GM19035 (cell line): Measurements from ENCODE around the gene CCL19.

Experiments used
- ATAC-seq: cut with Tn5 transposase; IDR thresholded peaks from one replicate; pipeline ENCODE4 v1.9.1; 2021; ENCODE audit not compliant: unreplicated experiment

The CCL19 gene

DNA sequence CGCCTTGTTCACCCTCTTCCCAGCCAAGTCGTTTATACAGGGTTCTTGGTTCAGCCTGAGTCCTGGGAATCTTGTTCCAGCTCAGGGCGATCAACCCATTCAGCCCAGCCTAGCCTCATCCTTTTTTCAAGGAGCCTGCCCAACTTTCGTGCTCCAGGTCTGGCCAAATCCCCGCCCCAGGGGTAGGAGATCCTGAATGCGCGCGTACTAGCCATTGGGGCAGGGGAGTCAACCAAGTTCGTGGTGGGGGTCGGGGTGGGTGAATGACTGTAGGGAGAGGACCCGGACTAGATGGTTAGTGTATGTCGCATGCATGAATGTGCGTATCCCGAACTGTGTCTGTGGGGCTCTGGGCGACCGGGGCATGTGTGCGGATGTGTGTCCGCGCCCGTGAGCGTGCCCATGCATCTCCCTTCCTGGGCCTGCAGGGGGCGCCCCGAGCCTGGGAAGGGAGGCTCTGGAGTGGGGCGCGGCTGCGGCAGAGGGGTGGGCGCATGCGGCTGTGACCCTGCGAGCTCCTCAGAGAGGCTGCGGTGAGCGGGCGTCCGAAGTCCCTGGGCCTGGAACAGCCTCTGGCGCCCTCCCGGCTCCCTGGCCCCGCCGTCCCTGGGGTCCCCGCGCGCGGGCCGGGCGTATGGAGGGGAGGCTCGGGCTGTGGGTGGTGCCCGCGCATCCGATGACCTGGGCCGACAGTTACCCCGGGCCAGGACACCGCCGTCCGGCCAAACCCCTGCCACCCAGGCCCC lies 10.1 kb upstream of the CCL19 start:
- no peak for ATAC-seq

DNA sequence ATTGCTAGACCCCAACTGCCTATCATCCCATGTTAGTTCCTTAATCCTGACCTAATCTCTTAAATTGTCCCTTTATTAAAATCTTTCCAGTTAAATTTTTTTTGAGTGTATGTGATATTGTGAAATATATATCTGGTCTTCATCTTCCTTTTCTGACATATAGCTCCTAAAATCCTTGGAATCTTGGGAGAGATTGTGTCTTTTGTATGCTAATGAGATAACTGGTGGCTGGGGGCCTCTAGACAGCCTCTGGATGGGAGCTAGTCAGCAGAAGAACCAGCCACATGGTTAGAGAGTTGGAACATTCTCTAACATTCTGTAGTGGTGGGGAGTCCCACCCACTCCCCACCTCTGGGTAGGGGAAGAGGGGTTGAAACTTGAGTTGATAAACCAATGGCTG lies 3.7 kb upstream of the CCL19 start:
- no peak for ATAC-seq

DNA sequence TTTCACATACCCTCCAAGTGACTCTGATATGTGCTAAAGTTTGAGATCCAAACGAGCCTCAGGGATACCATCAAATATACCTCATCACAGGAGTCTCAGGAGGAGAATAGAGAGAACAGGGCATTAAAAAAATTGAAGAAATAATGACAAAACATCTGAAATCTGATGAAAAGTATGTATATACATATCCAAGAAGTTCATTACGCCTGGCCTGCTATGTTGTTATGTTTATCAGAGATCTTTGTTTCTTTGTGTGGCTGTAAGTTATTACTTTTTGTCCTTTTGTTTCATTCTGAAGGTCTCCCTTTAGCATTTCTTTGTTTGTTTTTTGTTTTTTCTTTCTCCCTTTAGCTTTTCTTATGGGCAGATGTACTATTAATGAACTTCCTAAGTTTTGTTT lies 2.5 kb upstream of the CCL19 start:
- no peak for ATAC-seq

DNA sequence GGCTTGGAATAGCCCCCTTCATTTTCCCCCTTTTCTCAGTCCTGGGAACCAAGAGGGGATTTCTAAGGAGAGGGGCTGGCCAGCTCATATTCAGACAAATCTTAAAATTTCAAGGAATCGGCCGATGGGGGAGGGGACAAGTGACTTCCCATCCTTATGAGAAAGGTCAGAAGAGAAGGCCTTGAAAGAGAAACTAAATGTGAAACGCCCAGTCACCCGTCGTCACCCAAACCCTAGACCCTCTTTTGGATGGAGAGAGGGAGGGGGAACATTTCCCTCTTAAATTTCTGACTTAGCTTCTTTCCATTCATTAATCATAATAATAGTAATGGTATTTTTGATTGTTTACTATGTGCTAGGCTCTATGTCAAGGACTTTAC lies 850 bp upstream of the CCL19 start:
- no peak for ATAC-seq

DNA sequence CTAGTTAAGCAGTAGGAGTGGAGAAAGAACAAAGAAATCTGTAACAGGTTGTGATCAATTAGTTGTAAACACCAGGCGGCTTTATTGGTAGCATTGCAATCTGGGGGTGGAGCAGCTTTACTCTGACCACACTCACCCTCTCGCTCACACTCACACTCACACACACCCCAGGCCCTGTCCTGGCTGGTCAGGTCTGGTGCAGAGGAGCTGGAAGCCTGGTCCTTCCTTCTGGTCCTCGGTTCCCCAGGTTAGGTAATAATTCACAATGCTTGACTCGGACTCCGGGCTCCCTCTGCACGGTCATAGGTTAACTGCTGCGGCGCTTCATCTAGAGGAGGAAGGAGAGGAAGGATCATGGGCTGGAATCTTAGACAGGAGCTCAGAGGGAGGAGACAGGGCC lies 1.6 kb downstream of the CCL19 start:
- no peak for ATAC-seq

DNA sequence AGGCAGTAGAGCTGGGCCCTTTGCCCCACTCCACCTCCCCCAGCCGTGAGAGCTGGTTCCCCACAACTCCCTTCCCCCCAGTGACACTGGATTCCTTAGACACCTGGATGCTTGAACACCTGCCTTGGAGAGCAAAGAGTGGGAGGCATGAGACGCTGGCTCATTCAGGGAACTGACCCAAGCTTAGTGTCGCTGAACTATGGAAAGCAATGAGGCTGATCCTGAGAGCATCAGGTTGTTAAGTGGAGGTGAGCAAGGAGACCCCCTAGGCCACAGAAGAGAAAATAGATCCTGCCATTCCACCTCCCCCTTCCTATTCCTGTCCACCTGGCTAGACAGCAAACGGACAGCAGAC lies 2.0 kb downstream of the CCL19 start:
- no peak for ATAC-seq

DNA sequence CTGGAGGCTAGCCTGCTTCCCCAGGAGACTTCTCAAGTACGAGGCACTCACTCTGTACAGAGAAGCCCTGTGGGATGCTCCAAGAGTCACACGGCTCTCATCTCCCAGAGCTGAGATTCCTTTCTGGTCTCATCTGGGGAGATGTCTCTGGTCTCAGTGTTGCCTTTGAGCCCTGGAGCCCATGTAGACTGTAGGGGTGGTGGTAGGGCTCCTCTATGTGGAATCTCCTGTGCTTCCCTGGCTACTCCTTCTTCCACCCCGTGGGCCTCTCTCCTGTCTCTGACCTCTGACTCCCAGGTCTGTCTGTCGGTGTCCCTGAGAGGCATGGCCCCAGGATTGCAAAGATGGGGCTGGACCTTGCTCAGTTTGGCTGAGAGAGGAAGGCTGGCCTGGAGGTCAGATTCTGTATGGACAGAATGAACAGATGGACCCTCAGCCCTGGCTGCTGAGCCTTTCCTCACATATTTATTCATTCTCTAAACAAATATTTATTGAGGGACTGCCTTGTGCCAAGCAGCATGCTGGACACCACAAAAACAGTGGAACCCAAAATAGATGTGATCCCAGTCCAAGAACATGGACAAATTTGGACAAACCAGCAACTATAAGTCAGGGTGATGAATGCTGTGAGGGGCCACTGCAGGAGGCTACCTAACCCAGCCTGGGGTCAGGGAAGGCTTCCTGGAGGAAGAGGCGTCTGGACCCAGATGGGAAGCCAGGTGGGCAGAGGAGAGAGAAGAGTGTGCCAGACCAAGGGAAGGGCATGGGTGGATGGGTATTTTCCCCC lies 2.6 kb downstream of the CCL19 start:
- no peak for ATAC-seq

DNA sequence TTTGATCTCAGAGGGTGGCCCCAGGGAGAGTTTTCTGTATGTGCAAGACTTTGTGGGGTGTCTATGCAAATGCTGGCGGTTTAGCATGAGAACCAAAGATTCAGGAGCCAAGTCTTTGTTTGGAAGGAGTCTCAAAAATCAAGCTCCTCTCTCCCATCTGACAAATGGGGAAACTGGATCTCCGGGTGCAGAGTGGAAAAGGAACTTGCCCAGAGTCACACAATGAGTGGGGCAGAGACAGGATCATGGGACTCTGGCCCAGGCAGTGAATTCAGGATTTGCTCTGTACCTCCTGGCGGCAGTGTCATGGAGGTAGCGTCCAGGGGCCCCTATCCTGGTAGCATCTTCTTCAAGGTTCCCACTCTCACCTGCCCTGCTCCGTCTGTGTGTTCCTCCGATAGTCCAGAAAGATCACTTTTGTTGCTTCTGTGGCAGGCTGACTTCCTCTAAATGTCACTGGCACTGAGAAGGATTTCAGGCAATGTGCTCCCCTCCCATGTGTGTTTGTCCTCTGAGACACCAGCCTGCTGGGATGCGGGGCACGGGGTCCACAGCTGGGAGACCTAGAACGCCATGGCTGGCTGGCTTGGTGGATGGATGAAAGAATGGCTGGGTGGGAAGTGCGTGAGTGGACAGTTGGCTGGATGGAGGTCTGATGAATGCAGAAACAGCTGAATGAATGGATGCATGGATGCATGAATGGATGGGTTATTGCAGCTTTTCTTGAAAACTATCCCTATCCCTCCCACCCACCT lies 3.6 kb downstream of the CCL19 start:
- no peak for ATAC-seq

DNA sequence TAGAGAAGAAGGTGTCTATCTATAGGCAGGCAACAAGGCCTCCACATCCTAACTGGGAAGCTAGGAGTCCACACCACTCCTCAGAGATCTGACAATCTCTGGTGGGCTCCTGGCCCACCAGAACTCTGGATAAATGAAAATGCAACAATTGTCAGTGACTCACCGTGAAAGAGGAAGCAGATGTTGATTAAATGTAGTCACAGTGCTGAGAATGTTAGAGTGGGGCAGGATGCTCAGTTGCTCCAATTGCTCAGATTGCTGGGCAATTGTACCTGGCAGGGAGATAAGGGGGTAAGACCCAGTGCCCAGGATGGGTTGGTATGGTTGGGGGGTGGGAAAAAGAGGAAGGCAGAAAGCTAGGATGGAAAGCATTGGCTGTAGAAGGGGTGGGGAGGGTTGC lies 4.3 kb downstream of the CCL19 start:
- no peak for ATAC-seq

DNA sequence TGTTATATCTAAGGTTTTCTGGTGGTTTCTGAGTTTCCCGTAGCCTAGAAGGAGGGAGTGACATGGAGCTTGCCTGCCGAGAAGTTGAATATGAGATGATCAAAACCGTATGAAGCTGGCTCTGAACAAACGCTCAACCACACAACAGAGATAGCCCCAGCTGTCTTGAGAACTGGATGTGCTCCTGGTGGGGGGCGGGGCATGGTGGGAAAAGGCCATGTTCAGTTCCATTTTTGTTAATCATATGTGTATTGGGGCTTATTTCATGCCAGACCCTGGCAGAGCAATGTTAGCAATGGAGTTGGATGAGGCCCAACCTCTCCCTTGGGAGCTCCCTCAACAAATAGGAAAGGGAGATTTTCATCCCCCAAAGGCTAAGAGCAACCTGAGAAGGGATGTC lies 4.8 kb downstream of the CCL19 start:
- ATAC-seq: no peak

DNA sequence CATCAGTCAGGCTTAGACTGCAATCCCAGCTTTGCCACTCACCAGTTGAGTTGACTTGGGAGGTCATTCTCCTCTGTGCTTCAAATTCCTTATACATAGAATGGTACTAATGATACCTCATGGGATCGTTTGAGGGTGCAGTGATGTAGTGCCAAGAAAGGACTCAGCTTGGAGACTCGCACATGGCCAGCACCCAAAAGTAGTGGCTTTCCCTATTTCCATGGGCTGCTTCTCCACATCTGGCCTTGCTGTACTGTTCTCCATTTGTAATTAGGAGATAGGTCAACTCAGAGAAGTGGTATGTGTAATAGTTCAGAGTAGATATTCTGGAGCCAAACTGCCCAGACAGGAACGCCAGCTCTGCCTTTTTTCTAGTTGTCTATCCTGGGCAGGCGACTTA lies 5.5 kb downstream of the CCL19 start:
- ATAC-seq: no peak

DNA sequence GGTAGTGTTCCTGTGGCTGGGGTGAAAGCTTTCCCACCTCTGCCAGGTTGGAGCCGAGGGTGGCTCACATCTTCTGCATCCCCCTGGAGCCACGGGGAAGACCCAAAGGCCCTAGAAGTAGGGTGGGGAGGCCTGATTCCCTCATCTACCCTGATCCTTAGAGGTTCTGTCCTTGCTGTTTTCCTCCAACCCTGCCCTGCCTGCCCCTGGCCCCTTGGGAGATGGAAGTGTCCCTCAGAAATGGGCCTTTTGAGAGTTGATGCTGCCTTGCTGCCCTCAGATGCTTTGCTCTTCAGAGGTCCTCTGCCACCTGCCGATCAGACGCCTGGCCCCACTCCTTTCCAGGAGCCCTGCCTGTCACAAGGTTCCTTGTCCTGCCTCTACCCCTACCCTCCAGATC lies 6.3 kb downstream of the CCL19 start:
- ATAC-seq: no peak

DNA sequence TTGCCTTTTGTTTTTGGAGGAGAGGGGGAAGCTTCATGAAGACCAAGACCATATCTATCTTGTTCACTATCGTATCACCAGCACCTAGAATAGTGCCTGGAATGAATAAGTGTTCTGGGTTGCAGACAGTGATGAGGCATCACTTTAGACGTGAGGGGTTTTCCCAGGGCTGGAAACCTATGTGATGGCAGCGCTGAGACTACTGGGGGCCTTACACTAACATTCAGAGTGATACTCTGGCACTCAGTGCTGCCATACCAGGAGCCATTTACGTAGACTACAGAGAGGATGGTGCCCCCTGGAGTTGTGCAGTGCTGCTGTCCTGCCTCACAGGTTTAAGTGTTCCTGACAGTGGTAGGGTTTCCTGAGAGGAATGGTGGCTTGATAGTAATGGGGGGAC lies 6.9 kb downstream of the CCL19 start:
- ATAC-seq: no peak

DNA sequence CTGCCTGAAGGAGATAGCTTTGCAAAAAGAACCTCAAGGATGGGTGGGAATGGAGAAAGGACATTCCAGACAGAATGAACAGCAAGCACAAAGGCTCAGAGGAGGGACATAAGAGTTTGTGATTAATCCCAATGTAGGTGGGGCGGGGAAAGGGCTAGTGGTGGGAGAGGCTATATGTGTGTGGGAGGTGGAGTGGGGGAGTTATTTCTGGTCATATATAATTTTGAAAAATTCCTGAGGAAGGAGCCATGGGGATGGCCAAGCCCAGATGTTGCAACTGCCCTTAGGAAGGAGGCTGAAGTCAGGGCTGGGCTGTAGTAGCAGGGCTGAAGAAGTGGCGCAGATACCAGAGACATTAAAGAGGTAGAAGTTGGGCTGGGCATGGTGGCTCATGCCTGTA lies 15.2 kb downstream of the CCL19 start:
- ATAC-seq: no peak

DNA sequence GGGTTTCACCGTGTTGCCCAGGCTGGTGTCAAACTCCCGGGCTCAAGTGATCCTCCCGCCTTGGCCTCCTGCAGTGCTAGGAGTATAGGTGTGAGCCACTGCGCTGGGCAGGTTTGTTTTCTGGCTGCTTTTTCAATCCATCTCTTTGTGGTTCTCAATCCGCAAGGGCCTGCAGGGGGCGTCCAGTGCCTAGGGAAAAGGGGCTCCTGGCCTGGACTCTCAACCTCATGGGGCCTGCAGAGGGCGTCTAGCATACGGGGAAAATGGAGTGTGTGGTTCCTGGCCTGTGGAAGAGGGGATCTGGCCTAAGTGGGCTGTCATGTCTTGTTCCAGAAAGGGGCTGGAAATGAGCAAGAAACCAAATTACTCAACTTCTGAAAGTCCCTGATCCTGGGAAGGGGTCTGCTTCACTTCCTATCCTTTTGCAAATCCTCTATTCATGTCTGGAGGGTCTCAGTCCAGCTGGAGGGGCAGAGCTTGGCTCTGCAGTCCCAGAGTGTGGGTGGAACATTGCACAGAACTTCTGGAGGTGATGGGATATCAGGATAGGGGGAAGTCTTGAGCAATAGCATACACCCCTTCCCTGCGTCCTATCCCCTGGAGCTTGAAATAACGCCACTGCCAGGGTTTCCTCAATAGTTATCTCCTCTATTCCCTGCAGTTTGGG lies 15.9 kb downstream of the CCL19 start:
- no peak for ATAC-seq

DNA sequence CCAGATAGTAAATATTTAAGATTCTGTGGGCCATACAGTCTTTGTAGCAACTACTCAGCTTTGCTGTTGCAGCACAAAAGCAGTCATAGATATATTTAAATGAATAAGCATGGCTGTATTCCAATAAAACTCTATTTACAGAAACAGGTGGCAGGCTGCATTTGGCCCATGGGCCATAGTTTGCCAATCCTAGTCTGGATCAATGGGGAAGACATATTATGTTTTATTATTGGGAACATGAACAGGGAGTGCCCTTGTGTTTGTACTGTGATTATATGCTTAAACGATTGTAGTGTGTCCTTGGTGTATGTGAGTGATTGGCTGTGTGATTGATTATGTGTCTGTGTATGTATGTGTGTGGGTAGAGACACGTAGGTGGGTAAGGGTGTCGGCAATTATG lies 16.6 kb downstream of the CCL19 start:
- no peak for ATAC-seq

DNA sequence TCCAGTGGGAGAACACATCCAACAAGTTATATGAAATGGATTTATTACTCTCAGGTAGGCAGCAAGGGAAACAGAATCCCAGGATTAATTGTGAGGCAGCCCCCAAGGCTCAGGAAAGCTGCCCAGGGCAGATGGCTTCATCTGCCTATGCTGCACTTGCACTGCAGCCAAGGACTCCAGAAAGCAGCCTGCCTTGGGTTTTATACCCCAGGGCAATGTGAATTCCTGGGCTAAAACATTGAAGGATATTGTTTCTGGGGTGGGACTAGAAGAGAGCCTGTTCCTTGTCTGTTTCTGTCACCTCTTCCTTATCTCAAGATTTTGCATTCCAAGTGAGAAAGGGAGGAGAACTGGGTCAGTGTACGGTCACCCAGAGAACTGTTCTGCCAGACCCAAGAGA lies 19.8 kb downstream of the CCL19 start:
- no peak for ATAC-seq

DNA sequence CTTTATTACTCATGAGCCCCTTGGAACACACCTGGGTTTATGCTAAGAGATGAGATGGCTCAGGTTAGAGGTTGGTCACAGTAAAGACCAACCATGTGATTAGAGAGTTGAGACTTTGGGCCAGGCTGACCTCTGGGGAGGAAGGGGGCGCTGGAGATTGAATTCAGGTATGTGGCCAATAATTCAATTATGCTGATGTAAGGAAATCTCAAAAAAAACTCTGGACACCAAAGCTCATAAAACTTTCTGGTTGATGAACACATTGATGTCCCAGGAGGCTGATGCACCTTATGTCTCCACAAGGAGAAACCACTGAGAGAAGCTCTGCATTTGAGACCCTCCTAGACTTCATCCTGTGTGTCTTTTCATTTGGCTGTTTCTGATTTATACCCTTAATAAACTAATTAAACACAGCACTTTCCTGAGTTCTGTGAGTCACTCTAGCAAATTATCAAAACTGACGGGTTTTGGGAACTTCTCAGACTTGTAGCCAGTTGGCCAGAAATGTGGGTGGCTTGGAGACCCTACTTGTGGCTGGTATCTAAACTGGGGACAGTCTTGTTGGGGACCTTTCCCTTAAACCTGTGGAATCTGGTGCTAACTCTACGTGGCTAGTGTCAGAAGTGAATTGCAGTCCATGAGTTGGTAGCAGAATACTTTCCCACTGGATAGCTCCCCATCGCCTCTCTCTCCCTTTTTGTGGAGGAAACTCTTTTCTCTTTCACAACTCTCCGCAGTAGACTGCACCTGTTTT lies 21.1 kb downstream of the CCL19 start:
- no peak for ATAC-seq

DNA sequence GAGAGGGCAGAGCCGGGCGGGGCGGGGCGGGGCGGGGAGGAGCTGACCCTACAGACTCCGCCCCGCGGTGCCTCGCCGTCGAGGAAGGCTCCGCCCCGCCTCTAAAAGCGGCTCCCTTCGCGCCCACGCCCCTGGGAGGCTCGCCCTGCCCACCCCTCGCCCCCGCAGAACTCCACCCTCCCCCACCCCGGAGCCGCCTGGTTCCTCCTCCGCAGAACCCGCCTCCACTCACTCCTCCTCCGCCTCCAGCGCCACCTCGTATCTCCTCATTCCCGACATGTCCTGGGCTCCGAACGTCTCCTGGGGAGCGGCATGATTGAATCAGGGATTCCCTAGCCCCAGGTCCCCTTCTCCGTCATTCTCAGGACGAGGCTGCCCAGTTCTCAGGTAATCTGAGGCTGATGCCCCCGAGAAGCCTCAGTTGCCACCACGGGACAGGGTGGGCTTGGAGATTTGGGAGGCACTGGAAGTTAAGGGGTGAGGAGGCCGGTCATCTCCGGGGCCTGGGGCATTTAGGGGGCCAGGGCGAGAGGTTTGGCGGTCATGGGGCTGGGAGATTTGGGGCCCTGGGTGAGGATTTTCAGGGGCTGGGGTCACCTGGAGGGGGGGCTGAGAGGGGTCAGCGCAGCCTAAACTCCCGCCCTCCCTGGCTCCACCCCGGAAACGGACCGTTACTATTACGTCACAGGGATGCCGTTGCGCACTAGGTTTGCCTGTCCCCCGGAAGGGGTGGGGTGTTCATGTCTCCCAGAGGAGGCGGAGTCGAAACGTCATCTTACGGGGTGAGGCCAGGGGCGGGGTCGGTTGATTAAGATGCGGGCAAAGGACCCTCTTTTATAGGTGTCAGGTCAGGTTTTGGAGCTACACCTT lies 25.5 kb downstream of the CCL19 start:
- ATAC-seq: peak; percentile 69

DNA sequence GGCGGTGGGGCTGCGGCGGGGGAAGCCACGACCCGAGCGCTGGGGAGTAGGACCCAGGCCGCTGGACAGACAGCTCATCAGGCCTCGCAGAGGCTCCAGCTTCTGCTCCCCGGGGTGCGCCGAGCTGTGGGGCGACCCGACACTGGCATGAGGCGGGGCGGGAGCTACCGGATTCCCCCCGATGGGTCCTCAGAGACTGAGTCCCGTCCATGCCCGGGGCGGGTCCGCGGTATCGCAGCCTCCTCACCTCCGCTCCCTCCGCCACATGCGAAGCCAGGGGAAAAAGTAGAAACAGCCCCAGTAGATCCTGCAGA lies 26.1 kb downstream of the CCL19 start:
- peak; percentile 23 for ATAC-seq
